ENCODE measurements around the gene ZER1.
"Not testable (repeated sequence)": the region's sequence is repeated elsewhere in the genome, so short reads cannot be mapped to it uniquely, and the experiment has no call there.

The ZER1 gene

GRCh38 chr9:128713941-128714573, 57.7 kb downstream of the ZER1 start:
- no peak for DNase-seq

DNA sequence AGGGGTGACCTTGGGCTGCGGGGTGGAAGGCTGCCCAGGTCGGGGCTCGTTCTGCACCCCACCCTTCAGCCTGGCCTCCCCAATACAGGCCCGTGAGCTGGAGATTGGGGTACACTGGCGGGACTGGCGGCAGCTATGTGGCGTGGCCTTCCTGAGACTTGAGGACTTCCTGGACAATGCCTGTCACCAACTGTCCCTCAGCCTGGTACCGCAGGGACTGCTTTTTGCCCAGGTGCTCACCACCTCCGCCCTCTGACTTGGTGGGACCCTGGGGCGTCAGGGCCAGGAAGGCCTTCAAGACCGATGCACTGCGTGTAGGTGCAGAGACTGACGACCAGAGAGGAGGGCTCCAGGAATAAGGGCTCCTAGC, 58.3 kb downstream of the ZER1 start:
- DNase-seq, result no peak

DNA sequence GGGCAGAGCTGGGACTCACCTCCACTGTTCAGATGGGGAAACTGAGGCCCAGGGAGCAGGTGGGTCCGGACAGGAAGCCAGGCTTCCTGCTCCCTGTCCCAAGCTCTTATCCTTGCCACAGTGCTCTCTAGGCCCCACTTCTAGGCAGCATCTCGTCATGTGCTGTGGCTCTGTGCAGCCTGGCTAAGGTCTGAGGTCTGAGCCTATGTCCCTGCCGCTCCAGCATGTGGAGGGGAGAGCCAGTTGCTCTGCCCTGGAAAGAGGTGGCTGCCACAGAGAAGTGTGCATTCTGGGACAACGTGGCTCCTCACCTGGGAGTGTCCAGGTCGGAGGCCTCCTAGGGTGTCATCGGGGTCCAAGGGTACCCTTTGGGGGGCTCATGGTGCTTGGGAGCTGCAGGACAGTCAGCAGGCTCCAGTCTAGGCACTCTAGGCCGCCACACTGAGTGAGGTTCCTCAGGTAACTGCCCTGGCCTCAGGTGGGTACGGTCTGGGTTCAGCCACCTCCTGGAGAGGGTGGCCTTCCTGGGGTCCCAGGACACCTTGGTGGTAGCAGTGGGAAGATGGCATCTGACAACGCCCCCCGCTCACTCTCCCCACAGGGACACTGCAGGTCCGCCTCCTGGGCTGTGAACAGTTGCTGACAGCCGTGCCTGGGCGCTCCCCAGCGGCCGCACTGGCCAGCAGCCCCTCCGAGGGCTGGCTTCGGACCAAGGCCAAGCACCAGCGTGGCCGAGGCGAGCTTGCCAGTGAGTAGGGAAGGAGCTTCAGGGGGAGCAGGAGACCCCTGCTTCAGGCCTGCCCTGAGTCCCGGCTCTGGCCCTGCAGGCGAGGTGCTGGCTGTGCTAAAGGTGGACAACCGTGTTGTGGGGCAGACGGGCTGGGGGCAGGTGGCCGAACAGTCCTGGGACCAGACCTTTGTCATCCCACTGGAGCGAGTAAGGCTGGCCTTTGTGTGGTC, 59.0 kb downstream of the ZER1 start:
- DNase-seq, result no peak

- no peak for DNase-seq
These were observed 64.3 kb downstream of the ZER1 start for GRCh38 chr9:128707446-128707845.

DNA sequence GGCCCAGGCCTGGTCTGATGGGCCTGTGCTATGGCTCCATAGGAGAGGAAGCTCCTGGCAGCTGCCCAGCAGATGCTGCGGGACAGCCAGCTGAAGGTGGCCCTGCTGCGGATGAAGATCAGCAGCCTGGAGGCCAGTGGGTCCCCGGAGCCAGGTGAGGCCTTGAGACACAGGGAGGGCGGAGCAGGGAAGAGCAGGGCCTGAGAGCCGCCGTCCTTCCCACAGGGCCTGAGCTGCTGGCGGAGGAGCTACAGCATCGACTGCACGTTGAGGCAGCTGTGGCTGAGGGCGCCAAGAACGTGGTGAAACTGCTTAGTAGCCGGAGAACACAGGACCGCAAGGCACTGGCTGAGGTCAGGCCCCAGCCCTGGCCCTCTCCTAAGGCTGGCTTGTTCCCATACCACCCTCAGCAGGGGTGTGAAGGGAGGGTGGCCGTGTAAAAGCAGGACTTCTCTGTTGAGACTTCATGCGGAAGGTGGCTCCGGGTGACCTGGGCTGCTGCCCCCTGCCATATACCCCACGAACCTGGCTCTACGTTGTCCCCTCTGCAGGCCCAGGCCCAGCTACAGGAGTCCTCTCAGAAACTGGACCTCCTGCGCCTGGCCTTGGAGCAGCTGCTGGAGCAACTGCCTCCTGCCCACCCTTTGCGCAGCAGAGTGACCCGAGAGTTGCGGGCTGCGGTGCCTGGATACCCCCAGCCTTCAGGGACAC, 64.9 kb downstream of the ZER1 start:
- no peak for DNase-seq

DNA sequence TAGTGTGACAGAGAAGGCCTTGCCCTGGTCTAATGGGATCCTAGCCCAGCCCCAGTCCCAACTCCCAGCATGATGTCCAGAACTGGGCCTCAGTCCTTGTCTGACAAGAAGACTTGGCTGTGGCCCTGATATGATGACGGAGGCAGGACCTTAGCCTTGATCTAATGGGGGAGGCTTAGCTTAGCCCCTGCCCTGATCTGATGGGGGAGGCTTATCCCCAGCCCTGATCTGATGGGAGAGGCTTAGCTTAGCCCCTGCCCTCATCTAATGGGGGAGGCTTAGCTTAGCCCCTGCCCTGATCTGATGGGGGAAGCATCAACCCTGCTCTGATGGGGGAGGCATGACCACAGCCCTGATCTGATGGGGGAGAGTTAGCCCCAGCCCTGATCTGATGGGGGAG, 65.7 kb downstream of the ZER1 start:
- DNase-seq, result no peak

GRCh38 chr9:128705051-128705965, 66.4 kb downstream of the ZER1 start:
- no peak for DNase-seq

- DNase-seq, result no peak
These were observed 67.4 kb downstream of the ZER1 start for GRCh38 chr9:128704356-128704670.

GRCh38 chr9:128703616-128704355, 67.9 kb downstream of the ZER1 start:
- no peak for DNase-seq

DNA sequence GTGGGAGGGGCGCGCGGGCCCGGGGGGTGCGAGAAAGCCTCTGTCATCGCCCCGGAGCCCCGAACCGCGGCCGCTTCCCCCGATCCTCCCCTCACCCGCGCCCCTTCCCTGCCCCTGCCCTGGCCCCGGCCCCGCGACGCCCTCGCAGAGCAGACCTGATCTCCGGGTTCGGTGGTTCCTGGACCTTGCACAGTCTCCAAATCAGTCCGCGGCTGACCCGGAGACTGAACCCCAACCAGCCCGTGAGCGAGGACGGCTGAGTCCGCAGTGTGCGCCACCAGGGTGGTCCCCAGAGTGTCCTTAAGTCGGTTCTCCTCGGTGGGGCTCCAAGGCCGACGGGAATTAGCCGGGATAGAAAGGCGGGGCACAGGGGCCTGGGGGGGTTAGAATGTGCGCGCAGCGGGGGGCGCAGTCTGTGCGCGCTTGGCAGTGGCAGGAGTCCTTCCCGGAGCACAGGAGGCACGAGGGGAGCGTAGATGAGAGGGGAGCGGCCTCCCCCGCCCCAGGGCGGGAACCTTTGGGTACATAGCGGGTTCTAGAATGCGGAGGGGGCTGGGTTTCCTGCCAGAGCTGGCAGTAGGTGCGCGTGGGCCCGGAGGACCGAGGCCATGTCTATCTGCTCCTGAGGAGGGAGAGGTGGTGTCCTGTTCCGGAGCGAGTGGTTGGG, 68.6 kb downstream of the ZER1 start:
- DNase-seq, result no peak

DNA sequence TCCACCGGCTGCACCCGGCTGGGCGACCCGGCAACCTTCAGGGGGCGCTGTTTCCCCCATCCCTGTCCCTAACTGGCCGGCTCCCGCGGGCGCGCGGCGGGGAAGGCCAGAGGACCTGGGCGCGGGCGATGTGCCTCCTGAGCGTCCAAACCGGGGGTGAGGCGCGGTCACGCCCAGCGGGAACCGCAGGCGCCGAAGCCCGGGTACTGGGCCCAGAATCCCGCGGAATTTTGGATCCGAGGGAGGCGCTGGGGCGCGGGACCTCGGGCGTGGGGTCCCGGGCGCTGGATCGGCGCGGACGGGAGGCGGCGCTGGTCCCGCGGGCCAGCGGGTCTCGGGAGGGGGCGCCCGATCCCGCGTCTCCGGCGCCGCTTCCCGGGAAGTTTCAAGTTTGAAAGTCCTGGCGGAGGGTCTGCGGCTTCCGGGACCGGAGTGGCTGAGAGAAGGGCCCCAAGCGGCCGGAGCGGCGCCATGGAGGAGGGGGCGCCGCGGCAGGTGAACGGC, 69.2 kb downstream of the ZER1 start, which contains the start of gene PKN3:
TSS of gene PKN3 (plus strand) at position 59 of the 504 bp plus-strand sequence. CDS start at position 472, 413 bp downstream.
- no peak for DNase-seq

GRCh38 chr9:128701227-128701854, 70.4 kb downstream of the ZER1 start:
- DNase-seq, result no peak

DNA sequence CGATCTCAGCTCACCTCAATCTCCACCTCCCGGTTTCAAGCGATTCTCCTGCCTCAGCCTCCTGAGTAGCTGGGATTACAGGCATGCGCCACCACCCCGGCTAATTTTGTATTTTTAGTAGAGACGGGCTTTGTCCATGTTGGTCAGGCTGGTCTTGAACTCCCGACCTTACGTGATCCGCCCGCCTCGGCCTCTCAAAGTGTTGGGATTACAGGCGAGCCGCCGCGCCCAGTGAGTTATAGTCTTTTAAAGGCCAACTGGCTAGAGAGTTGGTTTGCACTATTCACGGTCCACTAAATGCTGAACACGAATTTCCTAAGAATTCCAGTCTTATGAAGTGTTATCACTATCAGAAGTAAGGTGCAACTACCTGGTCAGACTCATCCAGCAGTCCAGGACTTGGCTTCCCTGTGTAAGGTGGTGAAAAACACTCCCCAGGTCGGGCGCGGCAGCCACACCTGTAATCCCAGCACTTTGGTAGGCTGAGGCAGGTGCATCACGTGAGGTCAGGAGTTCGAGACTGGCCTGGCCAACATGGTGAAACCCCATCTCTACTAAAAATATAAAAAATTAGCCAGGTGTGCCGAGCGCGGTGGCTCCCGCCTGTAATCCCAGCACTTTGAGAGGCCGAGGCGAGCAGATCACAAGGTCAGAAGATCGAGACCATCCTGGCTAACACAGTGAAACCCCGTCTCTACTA, 72.5 kb downstream of the ZER1 start:
- DNase-seq, result not testable (repeated sequence)

DNA sequence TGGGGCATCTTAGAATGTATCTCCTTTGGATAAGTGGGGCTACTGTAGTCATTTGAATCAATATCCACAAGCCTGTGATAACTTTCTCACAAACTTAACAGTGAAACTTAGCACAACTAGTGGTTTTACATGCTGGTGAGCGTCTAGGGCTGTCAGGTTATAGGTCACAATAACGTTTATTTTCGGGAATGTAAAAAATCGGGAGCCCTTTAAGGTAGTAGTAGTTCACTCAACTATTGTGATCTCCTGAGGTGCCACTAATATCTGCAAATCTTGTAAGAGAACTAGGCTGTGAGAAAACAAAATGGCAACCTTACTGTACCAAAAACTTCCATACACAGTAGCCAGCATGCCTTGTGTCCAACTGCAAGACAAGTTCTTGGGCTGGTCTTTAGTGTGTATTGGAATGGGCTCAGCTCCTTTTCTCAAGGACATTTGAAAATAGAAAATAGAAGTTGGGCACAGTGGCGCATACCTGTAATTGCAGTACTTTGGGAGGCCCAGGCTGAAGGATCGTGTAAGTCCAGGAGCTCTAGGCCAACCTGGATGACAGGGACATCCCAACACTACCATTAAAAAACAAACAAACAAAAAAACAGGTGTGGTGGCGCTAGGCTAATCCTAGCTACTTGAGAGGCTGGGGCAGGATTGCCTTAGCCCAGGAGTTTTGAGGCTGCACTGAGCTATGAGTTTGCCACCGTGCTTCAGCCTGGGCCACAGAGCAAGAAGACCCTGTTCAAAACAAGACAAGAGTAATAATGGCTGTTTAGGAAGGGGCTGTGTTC, 74.6 kb downstream of the ZER1 start:
- DNase-seq, result no peak

GRCh38 chr9:128694344-128694743, 77.4 kb downstream of the ZER1 start:
- DNase-seq, result no peak

GRCh38 chr9:128693738-128694137, 78.0 kb downstream of the ZER1 start:
- not testable (repeated sequence) for DNase-seq

DNA sequence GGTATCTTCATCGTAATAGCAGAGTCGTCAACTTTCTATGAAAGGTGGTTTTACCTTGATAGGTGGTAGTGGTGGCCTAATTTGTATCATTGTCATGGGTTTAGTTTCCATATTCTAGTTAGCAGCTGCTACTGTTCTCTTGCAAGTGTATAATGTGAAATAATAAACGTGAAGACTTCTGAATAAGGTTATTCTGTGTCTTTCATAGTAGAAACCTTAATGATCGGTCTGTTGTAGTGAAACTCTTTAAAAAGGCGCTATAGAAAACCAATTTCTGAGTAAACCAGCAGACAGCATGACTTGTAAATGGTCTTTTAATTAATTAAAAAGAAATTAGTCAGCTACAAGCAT, 81.1 kb downstream of the ZER1 start:
- no peak for DNase-seq

DNA sequence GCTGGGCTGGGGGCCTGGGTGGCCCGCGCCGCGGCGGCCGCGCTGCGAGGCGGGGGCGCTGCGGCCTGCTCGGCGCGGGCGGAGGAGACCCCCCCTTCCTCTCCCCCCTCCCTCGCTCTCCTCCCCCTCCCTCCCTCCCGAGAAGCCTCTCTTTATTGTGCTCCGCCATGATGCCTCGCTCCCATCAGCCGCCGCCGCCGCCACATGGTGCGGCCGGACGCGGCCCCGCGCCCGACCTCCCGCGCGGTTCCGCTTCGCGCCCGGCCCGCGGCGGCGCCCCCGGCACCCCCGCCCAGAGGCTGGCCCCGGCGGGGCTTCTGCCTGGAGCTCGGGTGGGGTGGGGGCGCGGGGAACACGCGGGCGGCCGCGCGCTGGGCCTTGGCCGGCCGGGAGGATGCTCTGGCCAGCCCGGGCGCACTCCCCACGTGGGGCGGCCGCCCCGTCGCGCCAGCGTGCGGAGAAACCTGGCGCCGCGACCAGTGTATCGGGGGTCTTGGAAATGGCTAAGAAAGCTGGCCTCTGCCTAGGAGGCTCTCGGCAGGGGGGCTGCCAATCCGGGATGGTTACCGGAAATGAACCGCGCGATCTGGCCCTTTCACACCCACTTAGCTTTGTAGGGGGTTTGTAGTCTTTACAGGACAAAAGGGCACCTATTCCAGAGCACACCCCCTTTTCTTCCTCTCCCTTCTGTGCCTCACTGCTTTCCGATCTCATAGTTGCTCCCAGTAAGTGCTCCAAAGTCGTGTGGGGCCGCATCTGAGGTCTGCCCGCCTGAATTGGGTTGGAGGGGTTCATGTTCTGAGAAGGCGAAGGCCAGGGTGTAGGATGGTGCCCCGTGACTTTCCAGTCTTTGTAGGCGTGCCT, 81.7 kb downstream of the ZER1 start:
- DNase-seq, result no peak

All from cortex of kidney (tissue), 1 donor.